Mucosa of stomach (tissue), 1 donor: ENCODE results near the gene APH1B.

Experiments used
- H3K27me3 ChIP-seq: one replicate; pipeline ENCODE4 v1.7.0; 2013; ENCODE audit warnings: mild to moderate bottlenecking, low read length; ENCODE audit not compliant: control insufficient read depth, insufficient read depth
- H3K36me3 ChIP-seq: one replicate; pipeline ENCODE4 v1.7.0; 2013; ENCODE audit warnings: low read length; ENCODE audit not compliant: control insufficient read depth, insufficient read depth
- H3K4me1 ChIP-seq: one replicate; pipeline ENCODE4 v1.7.0; 2013; ENCODE audit warnings: mild to moderate bottlenecking, low read length; ENCODE audit not compliant: control insufficient read depth, insufficient read depth
- H3K4me3 ChIP-seq: one replicate; pipeline ENCODE4 v1.7.0; 2013; ENCODE audit warnings: low read length
- H3K9ac ChIP-seq: one replicate; pipeline ENCODE4 v1.7.0; 2013; ENCODE audit warnings: mild to moderate bottlenecking, low read length, moderate library complexity
- H3K9me3 ChIP-seq: one replicate; pipeline ENCODE4 v1.7.0; 2013; ENCODE audit warnings: mild to moderate bottlenecking, low read length, moderate library complexity; ENCODE audit not compliant: control insufficient read depth
- donor health status: Pancreatic carcinoma.

APH1B gene

DNA sequence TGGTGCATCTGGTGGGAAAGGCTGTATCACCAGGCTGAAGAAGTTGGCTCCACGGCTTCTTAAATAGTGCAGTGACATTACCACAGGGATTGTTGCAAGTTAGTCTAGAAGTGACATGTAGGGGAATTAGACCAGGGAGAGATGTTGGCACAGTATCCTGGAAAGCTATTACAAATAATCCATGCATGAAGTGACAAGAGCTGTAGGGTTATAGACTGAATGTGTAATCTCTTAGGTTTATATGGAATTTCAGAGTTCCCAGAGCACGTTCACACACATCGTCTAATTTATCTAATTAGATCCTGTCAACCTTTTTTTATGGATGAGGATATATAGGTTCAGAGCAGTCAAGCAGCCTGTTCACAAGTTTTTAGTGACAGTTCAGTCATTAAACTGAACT, 37.3 kb upstream of the APH1B start:
- Histone ChIP-seq H3K4me1 (peaks cover 6% of the 10 kb centered on the region), H3K9me3 (no peaks in the 10 kb centered on the region), H3K36me3 (no peaks in the 10 kb centered on the region), H3K9ac (no peak overlapping the region), H3K27me3 (no peaks in the 10 kb centered on the region), H3K4me3 (no peak overlapping the region)

GRCh38 chr15:63241316-63241715, 36.1 kb upstream of the APH1B start:
- Histone ChIP-seq H3K4me3 (no peak overlapping the region), H3K4me1 (peaks cover 5% of the 10 kb centered on the region), H3K9ac (no peak overlapping the region), H3K27me3 (no peaks in the 10 kb centered on the region), H3K36me3 (peaks cover under 1% of the 10 kb centered on the region), H3K9me3 (no peaks in the 10 kb centered on the region)

GRCh38 chr15:63243101-63243500, 34.3 kb upstream of the APH1B start:
- H3K9me3 ChIP-seq = no peaks in the 10 kb centered on the region
- H3K4me1 ChIP-seq = peaks cover 5% of the 10 kb centered on the region

DNA sequence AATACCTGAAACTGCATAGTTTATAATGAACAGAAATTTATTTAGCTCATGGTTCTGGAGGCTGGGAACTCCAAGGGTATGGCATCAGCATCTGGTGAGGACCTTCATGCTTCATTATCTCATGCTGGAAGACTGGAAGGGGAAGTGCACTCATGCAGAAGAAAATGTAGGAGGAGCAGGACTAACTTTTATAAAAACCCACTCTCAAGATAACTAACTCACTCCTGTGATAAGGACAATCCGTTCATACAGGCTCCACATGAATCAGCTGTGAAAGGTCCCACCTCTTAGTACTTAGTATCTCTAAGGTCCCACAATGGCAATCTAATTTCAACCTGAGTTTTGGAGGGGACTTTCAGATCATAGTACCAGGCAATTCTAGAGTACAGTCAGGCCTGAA, 33.6 kb upstream of the APH1B start:
- peaks cover 6% of the 10 kb centered on the region for H3K36me3 ChIP-seq
- H3K4me1 ChIP-seq = peaks cover 5% of the 10 kb centered on the region
- H3K27me3 ChIP-seq = no peaks in the 10 kb centered on the region
- H3K9me3 ChIP-seq = no peaks in the 10 kb centered on the region
- H3K9ac ChIP-seq = no peak overlapping the region
- no peak overlapping the region for H3K4me3 ChIP-seq

More at GRCh38 chr15:63243101-63243500, 34.3 kb upstream of the APH1B start:
- H3K4me3 ChIP-seq = no peak overlapping the region
- no peak overlapping the region for H3K9ac ChIP-seq
- peaks cover 6% of the 10 kb centered on the region for H3K36me3 ChIP-seq
- H3K27me3 ChIP-seq = no peaks in the 10 kb centered on the region

GRCh38 chr15:63244399-63244798, 33.0 kb upstream of the APH1B start:
- no peak overlapping the region for H3K9ac ChIP-seq
- no peaks in the 10 kb centered on the region for H3K27me3 ChIP-seq
- H3K9me3 ChIP-seq = no peaks in the 10 kb centered on the region
- peaks cover 5% of the 10 kb centered on the region for H3K4me1 ChIP-seq
- H3K36me3 ChIP-seq = peaks cover 6% of the 10 kb centered on the region
- no peak overlapping the region for H3K4me3 ChIP-seq

DNA sequence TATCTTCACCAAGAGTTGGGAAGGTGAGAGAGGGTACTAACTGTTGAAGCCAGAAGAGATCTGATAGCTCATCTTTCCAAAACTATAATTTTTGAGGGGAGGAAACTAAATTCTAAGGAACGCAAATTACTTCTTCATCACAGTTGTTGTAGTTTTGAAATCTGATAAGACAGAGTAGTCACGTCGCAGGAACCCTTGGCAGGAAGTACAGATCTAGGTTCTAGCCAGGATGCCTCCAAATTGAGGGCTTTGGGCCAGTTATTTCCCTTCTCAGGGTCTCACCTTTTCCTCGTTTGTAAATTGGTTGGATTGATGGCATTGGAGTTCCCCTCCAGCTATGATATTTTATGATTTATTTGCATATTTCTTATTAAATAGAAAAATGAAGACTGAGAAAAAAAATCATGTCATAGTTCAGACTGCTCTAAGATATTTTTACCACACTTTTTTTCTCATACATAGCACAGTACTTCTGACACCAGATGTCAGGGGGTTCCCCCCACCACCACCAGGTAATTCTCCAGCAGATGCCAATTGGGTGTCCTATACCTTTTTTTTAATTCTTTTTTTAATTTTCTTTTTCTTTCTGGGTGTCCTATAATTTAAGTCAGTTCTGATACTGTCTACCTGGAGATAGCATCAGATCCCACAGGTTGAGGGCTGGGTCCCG, 32.3 kb upstream of the APH1B start:
- H3K9ac ChIP-seq = no peak overlapping the region
- H3K4me1 ChIP-seq = peaks cover 5% of the 10 kb centered on the region
- no peak overlapping the region for H3K4me3 ChIP-seq
- H3K36me3 ChIP-seq = peaks cover 6% of the 10 kb centered on the region
- H3K9me3 ChIP-seq = no peaks in the 10 kb centered on the region
- H3K27me3 ChIP-seq = no peaks in the 10 kb centered on the region

DNA sequence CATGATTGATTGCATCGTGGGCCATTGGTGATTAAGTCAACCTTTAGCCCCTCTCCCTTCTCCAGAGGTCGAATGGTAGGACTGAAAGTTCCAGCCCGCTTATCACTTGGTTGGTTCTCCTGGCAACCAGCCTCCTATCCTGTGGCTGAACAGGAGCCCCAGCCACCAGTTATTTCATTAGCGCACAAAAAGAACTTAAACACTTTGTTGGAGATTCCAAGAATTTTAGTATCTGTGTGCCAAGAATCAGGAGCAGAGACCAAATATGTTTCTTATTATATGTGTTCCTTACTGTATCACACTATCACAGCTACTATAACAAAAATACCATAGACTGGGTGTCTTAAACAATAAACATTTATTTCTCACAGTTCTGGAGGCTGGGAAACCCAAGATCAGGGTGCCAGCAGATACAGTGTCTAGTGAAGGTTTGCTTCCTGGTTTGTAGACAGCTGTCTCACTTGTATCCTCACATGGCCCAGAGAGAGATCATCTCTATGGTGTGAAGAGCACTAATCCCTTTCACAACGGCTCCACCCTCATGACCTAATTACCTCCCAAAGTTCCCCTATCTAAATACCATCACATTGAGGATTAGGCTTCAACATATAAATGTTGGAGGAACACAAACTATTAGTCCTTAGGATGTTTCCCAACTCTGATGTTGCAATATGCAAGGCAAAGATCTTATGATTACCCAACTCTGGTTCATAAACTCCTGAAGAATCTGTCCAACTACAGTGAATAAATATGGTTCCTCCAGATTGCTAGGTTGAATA, 30.5 kb upstream of the APH1B start:
- Histone ChIP-seq H3K9me3 (no peaks in the 10 kb centered on the region), H3K9ac (no peak overlapping the region), H3K36me3 (peaks cover 6% of the 10 kb centered on the region), H3K4me1 (peaks cover 5% of the 10 kb centered on the region), H3K27me3 (no peaks in the 10 kb centered on the region), H3K4me3 (no peak overlapping the region)

- Histone ChIP-seq H3K4me1 (no peaks in the 10 kb centered on the region), H3K27me3 (no peaks in the 10 kb centered on the region), H3K9ac (no peak overlapping the region), H3K36me3 (peaks cover 6% of the 10 kb centered on the region), H3K4me3 (no peak overlapping the region), H3K9me3 (no peaks in the 10 kb centered on the region)
Measured at GRCh38 chr15:63250312-63250965, 27.0 kb upstream of the APH1B start.

GRCh38 chr15:63251701-63252100, 25.7 kb upstream of the APH1B start:
- Histone ChIP-seq H3K4me1 (no peaks in the 10 kb centered on the region), H3K9me3 (no peaks in the 10 kb centered on the region)

DNA sequence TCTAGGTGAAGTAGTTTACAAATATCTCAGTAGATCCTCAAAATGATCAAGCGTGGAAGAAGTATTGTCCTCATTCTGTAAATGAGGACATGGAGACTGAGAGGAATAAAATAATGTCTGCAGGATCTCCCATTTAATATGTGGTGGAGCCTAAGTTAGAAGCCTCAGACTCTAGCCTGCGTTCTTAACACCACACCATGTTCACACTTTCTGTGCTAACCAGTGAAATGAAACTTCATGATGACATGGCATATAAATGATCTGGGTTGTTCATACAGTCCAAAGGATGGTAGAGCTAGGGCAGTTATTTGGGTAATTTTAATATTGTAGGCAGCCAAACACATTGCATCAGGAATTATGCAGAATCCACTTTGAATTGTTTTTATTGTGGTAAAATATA, 25.1 kb upstream of the APH1B start:
- Histone ChIP-seq H3K9me3 (no peaks in the 10 kb centered on the region), H3K9ac (no peak overlapping the region), H3K4me3 (no peak overlapping the region), H3K27me3 (no peaks in the 10 kb centered on the region), H3K36me3 (no peaks in the 10 kb centered on the region), H3K4me1 (no peaks in the 10 kb centered on the region)

More at GRCh38 chr15:63251701-63252100, 25.7 kb upstream of the APH1B start:
- Histone ChIP-seq H3K36me3 (peaks cover 1% of the 10 kb centered on the region), H3K27me3 (no peaks in the 10 kb centered on the region), H3K9ac (no peak overlapping the region), H3K4me3 (no peak overlapping the region)

DNA sequence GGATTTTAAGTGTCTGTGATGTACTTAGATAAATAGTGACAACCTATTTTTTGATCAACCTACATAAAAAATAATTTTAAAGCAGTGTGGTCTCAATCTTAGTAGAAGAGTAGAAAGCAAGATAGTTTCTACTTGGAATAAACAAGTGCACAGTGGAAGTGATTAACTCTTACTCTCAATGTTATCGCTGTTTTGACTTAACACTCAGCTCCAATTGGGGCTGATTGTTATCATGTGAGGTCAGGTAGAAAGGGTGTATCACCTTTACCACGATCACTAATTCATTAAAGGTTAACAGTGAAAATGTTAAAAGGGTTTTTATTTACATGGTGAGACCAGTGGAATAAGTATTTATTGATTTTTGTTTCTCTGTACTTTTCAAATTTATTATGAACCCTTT, 22.4 kb upstream of the APH1B start:
- H3K4me1 ChIP-seq = no peaks in the 10 kb centered on the region
- no peak overlapping the region for H3K9ac ChIP-seq
- H3K27me3 ChIP-seq = no peaks in the 10 kb centered on the region
- H3K36me3 ChIP-seq = no peaks in the 10 kb centered on the region
- H3K4me3 ChIP-seq = no peak overlapping the region
- H3K9me3 ChIP-seq = no peaks in the 10 kb centered on the region

- Histone ChIP-seq H3K4me1 (no peaks in the 10 kb centered on the region), H3K9me3 (no peaks in the 10 kb centered on the region), H3K9ac (no peak overlapping the region), H3K4me3 (no peak overlapping the region), H3K27me3 (no peaks in the 10 kb centered on the region), H3K36me3 (no peaks in the 10 kb centered on the region)
Measured at GRCh38 chr15:63255489-63255990, 21.9 kb upstream of the APH1B start.
